ENCODE results near the gene GTF2F2. TPM values are rescaled to one million over a fixed set of nuclear protein-coding genes. Genes with fewer than 3 reads are reported as not detected.
A peak's percentile ranks its signal among the peaks of the same experiment; 100 is the strongest.

Gene GTF2F2
- total RNA-seq, 3 donors from 2014 or later (not counting 1 experiment from before 2014, with no cell fraction given): 13.6 to 16.4 (median 15.7) TPM

DNA sequence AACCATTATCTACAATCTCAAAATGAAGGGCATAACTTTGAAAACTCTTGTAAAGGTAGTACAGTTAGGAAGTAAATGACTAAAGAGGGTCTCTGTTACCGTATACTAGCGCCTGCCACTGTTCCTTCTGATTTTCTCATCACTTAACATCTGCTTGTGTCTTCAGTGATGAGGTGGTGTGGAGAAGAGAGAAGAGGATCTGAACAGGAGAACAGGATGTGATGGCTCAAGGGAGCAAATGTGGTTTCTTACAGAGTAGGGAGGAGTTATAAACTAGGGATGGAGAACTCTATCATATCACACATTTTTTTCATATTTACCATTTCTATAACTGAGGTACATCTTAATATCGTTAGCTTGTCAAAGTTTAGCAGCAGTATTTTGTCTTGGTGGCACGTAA, 79.4 kb downstream of the GTF2F2 start:
- Histone ChIP-seq H3K36me3 (ENCODE audit: control insufficient read depth, insufficient read depth, low read length) (no peaks in the 10 kb centered on the region), H3K4me3 (ENCODE audit: low read length) (no peak overlapping the region), H3K27me3 (ENCODE audit: control insufficient read depth, insufficient read depth, low read length) (no peaks in the 10 kb centered on the region), H3K4me1 (ENCODE audit: control insufficient read depth, insufficient read depth, low read length) (no peaks in the 10 kb centered on the region), H3K27ac (ENCODE audit: low read length) (no peak overlapping the region), H3K9me3 (ENCODE audit: control insufficient read depth, insufficient read depth, low read length) (no peaks in the 10 kb centered on the region)
- TF ChIP-seq, protein P1, sequence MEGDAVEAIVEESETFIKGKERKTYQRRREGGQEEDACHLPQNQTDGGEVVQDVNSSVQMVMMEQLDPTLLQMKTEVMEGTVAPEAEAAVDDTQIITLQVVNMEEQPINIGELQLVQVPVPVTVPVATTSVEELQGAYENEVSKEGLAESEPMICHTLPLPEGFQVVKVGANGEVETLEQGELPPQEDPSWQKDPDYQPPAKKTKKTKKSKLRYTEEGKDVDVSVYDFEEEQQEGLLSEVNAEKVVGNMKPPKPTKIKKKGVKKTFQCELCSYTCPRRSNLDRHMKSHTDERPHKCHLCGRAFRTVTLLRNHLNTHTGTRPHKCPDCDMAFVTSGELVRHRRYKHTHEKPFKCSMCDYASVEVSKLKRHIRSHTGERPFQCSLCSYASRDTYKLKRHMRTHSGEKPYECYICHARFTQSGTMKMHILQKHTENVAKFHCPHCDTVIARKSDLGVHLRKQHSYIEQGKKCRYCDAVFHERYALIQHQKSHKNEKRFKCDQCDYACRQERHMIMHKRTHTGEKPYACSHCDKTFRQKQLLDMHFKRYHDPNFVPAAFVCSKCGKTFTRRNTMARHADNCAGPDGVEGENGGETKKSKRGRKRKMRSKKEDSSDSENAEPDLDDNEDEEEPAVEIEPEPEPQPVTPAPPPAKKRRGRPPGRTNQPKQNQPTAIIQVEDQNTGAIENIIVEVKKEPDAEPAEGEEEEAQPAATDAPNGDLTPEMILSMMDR (IDR thresholded peaks at IDR 0.05): no peak
- no peaks in the 10 kb centered on the region for H3K27me3 Mint-ChIP-seq (ENCODE audit: low read depth in 2 of 2)
- H3K4me3 Mint-ChIP-seq: no peak overlapping the region
- DNase-seq: no peak
- no peaks in the 10 kb centered on the region for H3K9me3 Mint-ChIP-seq
- ATAC-seq: no peak
- intact Hi-C loops (cut with micrococcal nuclease): no loop called here
- peaks cover 22% of the 10 kb centered on the region in 2 donors for H3K4me1 Mint-ChIP-seq
- H3K27ac Mint-ChIP-seq: peak overlapping the region in 1 of 2 donors; percentile 53
- peaks cover 6% of the 10 kb centered on the region for H3K36me3 Mint-ChIP-seq
- 80% methylated on average over 2 of the region's 4 CpGs for WGBS (ENCODE audit: insufficient coverage)

DNA sequence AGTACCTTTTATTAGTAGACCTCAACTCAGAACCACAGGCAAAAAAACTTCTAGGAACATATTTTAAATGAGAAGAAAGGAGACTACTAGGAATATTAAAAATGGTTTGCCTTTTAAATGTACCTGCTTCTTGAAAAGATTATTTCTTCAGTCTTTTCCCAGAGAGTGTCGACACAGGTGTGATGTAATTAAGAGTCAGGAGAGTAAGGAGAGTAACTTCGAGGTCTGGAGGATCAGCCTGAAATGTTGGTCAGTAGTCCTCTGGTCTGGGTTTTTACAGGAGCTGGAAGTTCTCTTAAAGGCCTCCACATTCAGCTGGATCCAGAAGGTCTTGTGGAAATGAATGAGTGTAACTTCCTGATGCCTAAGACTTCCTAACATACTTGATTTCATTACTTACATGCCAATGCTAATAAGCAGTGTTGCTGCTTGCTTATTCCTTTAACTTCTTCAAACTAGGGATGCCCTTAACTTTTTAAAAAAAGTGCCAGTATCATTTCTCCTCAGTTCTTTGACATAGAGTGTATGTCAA, 80.5 kb downstream of the GTF2F2 start, which contains the start of gene KCTD4:
Gene KCTD4, minus strand, starts transcription at position 345 of the 532 bp plus-strand sequence. CDS start 6,478 bp downstream, outside the sequence.
- no peaks in the 10 kb centered on the region for H3K27me3 Mint-ChIP-seq (ENCODE audit: low read depth in 2 of 2)
- no peaks in the 10 kb centered on the region for H3K36me3 ChIP-seq (ENCODE audit: control insufficient read depth, insufficient read depth, low read length)
- H3K36me3 Mint-ChIP-seq: peaks cover 6% of the 10 kb centered on the region
- 89% methylated on average over 2 of the region's 2 CpGs for WGBS (ENCODE audit: insufficient coverage)
- H3K9me3 Mint-ChIP-seq: no peaks in the 10 kb centered on the region
- H3K27ac ChIP-seq (ENCODE audit: low read length): no peak within 1 kb of the TSS
- H3K4me1 ChIP-seq (ENCODE audit: control insufficient read depth, insufficient read depth, low read length): no peaks in the 10 kb centered on the region
- intact Hi-C loops (cut with micrococcal nuclease): no loop called here
- peak within 1 kb of the TSS in 1 of 2 donors; percentile 53 for H3K27ac Mint-ChIP-seq
- H3K27me3 ChIP-seq (ENCODE audit: control insufficient read depth, insufficient read depth, low read length): no peaks in the 10 kb centered on the region
- TF ChIP-seq, protein P1 (IDR thresholded peaks at IDR 0.05): no peak
- no peak within 1 kb of the TSS for H3K4me3 Mint-ChIP-seq
- H3K4me1 Mint-ChIP-seq: peaks cover 21 to 22% of the 10 kb centered on the region in 2 donors
- H3K4me3 ChIP-seq (ENCODE audit: low read length): no peak within 1 kb of the TSS
- no peak for ATAC-seq
- H3K9me3 ChIP-seq (ENCODE audit: control insufficient read depth, insufficient read depth, low read length): no peaks in the 10 kb centered on the region
- DNase-seq: no peak

DNA sequence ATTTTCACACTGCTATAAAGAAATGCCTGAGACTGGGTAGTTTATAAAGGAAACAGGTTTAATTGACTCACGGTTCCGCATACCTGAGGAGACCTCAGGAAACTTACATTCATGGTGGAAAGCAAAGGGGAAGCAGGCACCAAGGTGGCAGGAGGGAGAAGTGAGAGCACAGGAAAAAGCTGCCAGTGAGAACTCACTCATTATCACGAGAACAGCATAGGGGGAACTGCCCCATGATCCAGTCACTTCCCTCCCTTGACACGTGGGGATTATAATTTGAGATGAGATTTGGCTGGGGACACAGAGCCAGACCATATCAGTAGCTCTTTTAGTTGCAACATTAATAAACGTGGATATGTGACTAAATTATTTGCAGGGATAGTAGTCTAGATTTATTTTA, 84.8 kb downstream of the GTF2F2 start:
- ATAC-seq: no peak
- Mint-ChIP-seq H3K27me3 (ENCODE audit: low read depth in 2 of 2) (no peaks in the 10 kb centered on the region), H3K9me3 (no peaks in the 10 kb centered on the region)

More for the DNA sequence above, 84.8 kb downstream of the GTF2F2 start:
- no peaks in the 10 kb centered on the region for H3K4me1 ChIP-seq (ENCODE audit: control insufficient read depth, insufficient read depth, low read length)
- intact Hi-C loops (cut with micrococcal nuclease): no loop called here
- no peak overlapping the region for H3K27ac ChIP-seq (ENCODE audit: low read length)
- no peaks in the 10 kb centered on the region for H3K9me3 ChIP-seq (ENCODE audit: control insufficient read depth, insufficient read depth, low read length)
- no peak overlapping the region for H3K4me3 ChIP-seq (ENCODE audit: low read length)
- peaks cover 17% of the 10 kb centered on the region for H3K36me3 ChIP-seq (ENCODE audit: control insufficient read depth, insufficient read depth, low read length)
- DNase-seq: no peak
- H3K36me3 Mint-ChIP-seq: peaks cover 7% of the 10 kb centered on the region
- 65% methylated on average over 5 of the region's 5 CpGs for WGBS (ENCODE audit: insufficient coverage)
- H3K4me3 Mint-ChIP-seq: no peak overlapping the region
- TF ChIP-seq, protein P1 (IDR thresholded peaks at IDR 0.05): no peak
- peaks cover 0 to 8% of the 10 kb centered on the region in 2 donors for H3K4me1 Mint-ChIP-seq
- H3K27me3 ChIP-seq (ENCODE audit: control insufficient read depth, insufficient read depth, low read length): no peaks in the 10 kb centered on the region
- no peak overlapping the region for H3K27ac Mint-ChIP-seq
